ENCODE measurements around the gene HCRTR1.

- TF ChIP-seq POLR2A (IDR thresholded peaks at IDR 0.05) (no peak), EP300 (IDR thresholded peaks at IDR 0.05) (no peak)
- TF ChIP-seq, protein P1, sequence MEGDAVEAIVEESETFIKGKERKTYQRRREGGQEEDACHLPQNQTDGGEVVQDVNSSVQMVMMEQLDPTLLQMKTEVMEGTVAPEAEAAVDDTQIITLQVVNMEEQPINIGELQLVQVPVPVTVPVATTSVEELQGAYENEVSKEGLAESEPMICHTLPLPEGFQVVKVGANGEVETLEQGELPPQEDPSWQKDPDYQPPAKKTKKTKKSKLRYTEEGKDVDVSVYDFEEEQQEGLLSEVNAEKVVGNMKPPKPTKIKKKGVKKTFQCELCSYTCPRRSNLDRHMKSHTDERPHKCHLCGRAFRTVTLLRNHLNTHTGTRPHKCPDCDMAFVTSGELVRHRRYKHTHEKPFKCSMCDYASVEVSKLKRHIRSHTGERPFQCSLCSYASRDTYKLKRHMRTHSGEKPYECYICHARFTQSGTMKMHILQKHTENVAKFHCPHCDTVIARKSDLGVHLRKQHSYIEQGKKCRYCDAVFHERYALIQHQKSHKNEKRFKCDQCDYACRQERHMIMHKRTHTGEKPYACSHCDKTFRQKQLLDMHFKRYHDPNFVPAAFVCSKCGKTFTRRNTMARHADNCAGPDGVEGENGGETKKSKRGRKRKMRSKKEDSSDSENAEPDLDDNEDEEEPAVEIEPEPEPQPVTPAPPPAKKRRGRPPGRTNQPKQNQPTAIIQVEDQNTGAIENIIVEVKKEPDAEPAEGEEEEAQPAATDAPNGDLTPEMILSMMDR (IDR thresholded peaks at IDR 0.05): no peak
These were observed 16.8 kb upstream of the HCRTR1 start for GRCh38 chr1:31600641-31601040.

All from upper lobe of left lung (tissue), 4 donors.